HPDE6-E6E7 (cell line): ENCODE results near the gene PPP1R18.
A peak's percentile ranks its signal among the peaks of the same experiment; 100 is the strongest.
"Not testable (repeated sequence)": the region's sequence is repeated elsewhere in the genome, so short reads cannot be mapped to it uniquely, and the experiment has no call there.

Experiments used
- DNase-seq: peaks from one replicate; pipeline ENCODE4 v3.0.0; 2011; ENCODE audit warnings: missing footprints; ENCODE audit errors: extremely low spot score

Gene PPP1R18

GRCh38 chr6:30719791-30720737 lies 33.6 kb upstream of the PPP1R18 start, which contains the start of gene TUBB:
TUBB (plus strand) TSS chr6:30720352; CDS start chr6:30720507, 155 bp downstream.
- DNase-seq, result peak; percentile 94

- DNase-seq, result no peak
Observed at GRCh38 chr6:30719356-30719755, 32.9 kb upstream of the PPP1R18 start.

GRCh38 chr6:30717845-30718720 lies 31.6 kb upstream of the PPP1R18 start:
- DNase-seq, result not testable (repeated sequence)

- peak; percentile 98 for DNase-seq
Observed at GRCh38 chr6:30717129-30717844, 30.8 kb upstream of the PPP1R18 start, which contains the start of gene MDC1. MDC1 (minus strand) TSS chr6:30717281; CDS start chr6:30715175, 2,106 bp downstream.

GRCh38 chr6:30716879-30717128 lies 30.4 kb upstream of the PPP1R18 start:
- peak; percentile 43 for DNase-seq

GRCh38 chr6:30714263-30714662 lies 27.8 kb upstream of the PPP1R18 start:
- no peak for DNase-seq

GRCh38 chr6:30712441-30712945 lies 26.0 kb upstream of the PPP1R18 start:
- DNase-seq, result no peak

- DNase-seq, result no peak
Observed at GRCh38 chr6:30711758-30712380, 25.4 kb upstream of the PPP1R18 start.

- no peak for DNase-seq
Observed at GRCh38 chr6:30709101-30709868, 22.8 kb upstream of the PPP1R18 start.

GRCh38 chr6:30707281-30707850 lies 20.9 kb upstream of the PPP1R18 start:
- no peak for DNase-seq

- DNase-seq, result no peak
Observed at GRCh38 chr6:30705620-30706019, 19.2 kb upstream of the PPP1R18 start.

- DNase-seq, result no peak
Observed at GRCh38 chr6:30703821-30704220, 17.4 kb upstream of the PPP1R18 start.

- DNase-seq, result no peak
Observed at GRCh38 chr6:30703011-30703410, 16.6 kb upstream of the PPP1R18 start.

GRCh38 chr6:30700340-30700739 lies 13.9 kb upstream of the PPP1R18 start:
- DNase-seq, result no peak

GRCh38 chr6:30696432-30696831 lies 10.0 kb upstream of the PPP1R18 start:
- no peak for DNase-seq

- DNase-seq, result no peak
Observed at GRCh38 chr6:30691208-30691847, 4.9 kb upstream of the PPP1R18 start.

- DNase-seq, result peak; percentile 77
Observed at GRCh38 chr6:30690403-30691207, 4.2 kb upstream of the PPP1R18 start, which contains the start of gene NRM. NRM (minus strand) TSS chr6:30690984; CDS start chr6:30690974, 10 bp downstream.

- DNase-seq, result no peak
Observed at GRCh38 chr6:30689985-30690384, 3.5 kb upstream of the PPP1R18 start.
